ENCODE results near the gene PRPS1L1. TPM values are rescaled to one million over a fixed set of nuclear protein-coding genes. Genes with fewer than 3 reads are reported as not detected.

Gene PRPS1L1
- total and polyA plus RNA-seq, 10 of the 15 experiments (the other 5 are each of a cell fraction or from before 2014, with no cell fraction given), result not detected

- H2AFZ ChIP-seq (ENCODE audit: control insufficient read depth, low read depth, low read length), result no peak overlapping the region
- H3K9me3 ChIP-seq (replicated peaks; ENCODE audit: control insufficient read depth, insufficient read depth, low read length), result no peaks in the 10 kb centered on the region
- ChIA-PET POLR2A (no interaction called here), CTCF (interaction anchor here (2.6 kb wide), 1 partner anchor 298 kb away, joined by 7 read pairs; no protein-coding TSS in a partner anchor), RAD21 (ENCODE audit: unreplicated experiment) (no interaction called here), SMC1A (ENCODE audit: uncharacterized antibody, unreplicated experiment) (interaction anchor here (0.6 to 1.4 kb wide), 3 partner anchors 21 to 388 kb away, joined by 3 to 4 read pairs (median 3); no protein-coding TSS in a partner anchor)
- in situ Hi-C loops (cut with MboI), result no loop called here
- no peaks in the 10 kb centered on the region for H3K79me2 ChIP-seq (ENCODE audit: control insufficient read depth, insufficient read depth, low read length)
- no peak overlapping the region for H3K9ac ChIP-seq (ENCODE audit: control insufficient read depth, insufficient read depth, low read length)
- H4K20me1 ChIP-seq (ENCODE audit: control insufficient read depth, insufficient read depth), result no peaks in the 10 kb centered on the region
- no peaks in the 10 kb centered on the region for H3K36me3 ChIP-seq (ENCODE audit: control insufficient read depth in 2 of 2, insufficient read depth in 2 of 2, low read length in 1 of 2)
- 51% methylated on average over 3 of the region's 3 CpGs for WGBS (ENCODE audit: insufficient coverage, insufficient replicate concordance, low lambda C conversion rate, missing lambda C conversion rate)
- FAIRE-seq (no peak), DNase-seq (ENCODE audit: low read depth, low spot score) (no peak), ATAC-seq (no peak)
- H3K4me3 ChIP-seq, result no peak overlapping the region
- no peak overlapping the region for H3K4me2 ChIP-seq (ENCODE audit: control insufficient read depth, insufficient read depth)
- TF ChIP-seq CBX5 (IDR thresholded peaks at IDR 0.05; ENCODE audit: low read depth) (no peak), RFX5 (IDR thresholded peaks at IDR 0.05; ENCODE audit: low read depth, low read length) (no peak), USF1 (IDR thresholded peaks at IDR 0.05; ENCODE audit: borderline replicate concordance, extremely low read length, insufficient read depth, low read depth, low read length) (no peak), NKRF (conservative IDR thresholded peaks at IDR 0.05) (no peak), E4F1 (IDR thresholded peaks at IDR 0.05; ENCODE audit: borderline replicate concordance, partially characterized antibody) (no peak), SREBF2 (IDR thresholded peaks at IDR 0.05; ENCODE audit: low read length) (no peak), PAX8 (IDR thresholded peaks at IDR 0.05) (no peak), CTCF (IDR thresholded peaks at IDR 0.05 in 2 of 3, conservative IDR thresholded peaks at IDR 0.05 in 1 of 3; ENCODE audit: control insufficient read depth in 2 of 3, extremely low read depth in 1 of 3, insufficient read depth in 1 of 3, low read depth in 3 of 3, low read length in 3 of 3) (no peak), CHD4 (IDR thresholded peaks at IDR 0.05) (no peak), HDAC6 (IDR thresholded peaks at IDR 0.05; ENCODE audit: unreplicated experiment) (no peak), ZNF217 (IDR thresholded peaks at IDR 0.05) (no peak), NFXL1 (IDR thresholded peaks at IDR 0.05; ENCODE audit: borderline replicate concordance) (no peak), NRF1 (conservative IDR thresholded peaks at IDR 0.05; ENCODE audit: low read depth, low read length) (no peak), RB1 (IDR thresholded peaks at IDR 0.05; ENCODE audit: borderline replicate concordance) (no peak), SUZ12 (IDR thresholded peaks at IDR 0.05; ENCODE audit: unreplicated experiment) (no peak)
- no peak overlapping the region for H3K27ac ChIP-seq (ENCODE audit: control insufficient read depth, insufficient read depth)
- H3K4me1 ChIP-seq (ENCODE audit: control insufficient read depth, insufficient read depth, low read length), result no peaks in the 10 kb centered on the region
- H3K27me3 ChIP-seq (replicated peaks in 1 of 2; ENCODE audit: control insufficient read depth in 2 of 2, insufficient read depth in 2 of 2, low read length in 1 of 2), result no peaks in the 10 kb centered on the region
- intact Hi-C loops (cut with micrococcal nuclease; ENCODE audit: unreplicated experiment), result no loop called here
- BruUV-seq (replicated peaks), result no TSS peak
Measured at GRCh38 chr7:18068745-18069144, 41.1 kb upstream of the PRPS1L1 start.
